ENCODE data around the gene GPATCH8.
"Not testable (repeated sequence)": the region's sequence is repeated elsewhere in the genome, so short reads cannot be mapped to it uniquely, and the experiment has no call there.

Gene GPATCH8

GRCh38 chr17:44503147-44504029, at the start of gene GPATCH8:
Gene GPATCH8 (minus strand): TSS chr17:44503406. CDS start chr17:44503370, 36 bp downstream.
- Mint-ChIP-seq H3K36me3 (peaks cover 4% of the 10 kb centered on the region), H3K4me1 (peaks cover 39% of the 10 kb centered on the region), H3K27ac (peak within 1 kb of the TSS; percentile 96), H3K4me3 (peak within 1 kb of the TSS; percentile 99), H3K27me3 (no peaks in the 10 kb centered on the region), H3K9me3 (no peaks in the 10 kb centered on the region)

- H3K27ac Mint-ChIP-seq, result no peak overlapping the region
- H3K4me3 Mint-ChIP-seq, result no peak overlapping the region
- H3K27me3 Mint-ChIP-seq, result peaks cover 15% of the 10 kb centered on the region
- H3K4me1 Mint-ChIP-seq, result peaks cover 16% of the 10 kb centered on the region
- H3K9me3 Mint-ChIP-seq, result no peaks in the 10 kb centered on the region
- no peaks in the 10 kb centered on the region for H3K36me3 Mint-ChIP-seq
Observed at GRCh38 chr17:44552361-44552760, 49.2 kb upstream of the GPATCH8 start.

- Mint-ChIP-seq H3K36me3 (no peaks in the 10 kb centered on the region), H3K9me3 (no peaks in the 10 kb centered on the region), H3K4me1 (no peaks in the 10 kb centered on the region), H3K27me3 (peaks cover 6% of the 10 kb centered on the region), H3K4me3 (no peak overlapping the region), H3K27ac (no peak overlapping the region)
Observed at GRCh38 chr17:44549686-44550085, 46.5 kb upstream of the GPATCH8 start.

- Mint-ChIP-seq H3K4me1 (no peaks in the 10 kb centered on the region), H3K27ac (no peak overlapping the region), H3K27me3 (peaks cover 11% of the 10 kb centered on the region), H3K9me3 (no peaks in the 10 kb centered on the region), H3K36me3 (no peaks in the 10 kb centered on the region), H3K4me3 (no peak overlapping the region)
Observed at GRCh38 chr17:44548376-44549230, 45.4 kb upstream of the GPATCH8 start.

GRCh38 chr17:44547625-44548267, 44.5 kb upstream of the GPATCH8 start:
- H3K27me3 Mint-ChIP-seq, result peaks cover 14% of the 10 kb centered on the region

GRCh38 chr17:44546671-44547606, 43.7 kb upstream of the GPATCH8 start:
- H3K4me3 Mint-ChIP-seq, result no peak overlapping the region
- no peaks in the 10 kb centered on the region for H3K36me3 Mint-ChIP-seq
- no peaks in the 10 kb centered on the region for H3K4me1 Mint-ChIP-seq
- H3K27ac Mint-ChIP-seq, result no peak overlapping the region
- no peaks in the 10 kb centered on the region for H3K9me3 Mint-ChIP-seq
- H3K27me3 Mint-ChIP-seq, result peaks cover 10% of the 10 kb centered on the region

More at GRCh38 chr17:44547625-44548267, 44.5 kb upstream of the GPATCH8 start:
- H3K27ac Mint-ChIP-seq, result no peak overlapping the region
- H3K9me3 Mint-ChIP-seq, result no peaks in the 10 kb centered on the region
- no peaks in the 10 kb centered on the region for H3K36me3 Mint-ChIP-seq
- no peaks in the 10 kb centered on the region for H3K4me1 Mint-ChIP-seq
- H3K4me3 Mint-ChIP-seq, result no peak overlapping the region

GRCh38 chr17:44543905-44544523, 40.8 kb upstream of the GPATCH8 start:
- H3K4me1 Mint-ChIP-seq, result no peaks in the 10 kb centered on the region
- no peak overlapping the region for H3K27ac Mint-ChIP-seq
- no peaks in the 10 kb centered on the region for H3K36me3 Mint-ChIP-seq
- H3K4me3 Mint-ChIP-seq, result no peak overlapping the region
- H3K9me3 Mint-ChIP-seq, result no peaks in the 10 kb centered on the region
- peaks cover 10% of the 10 kb centered on the region for H3K27me3 Mint-ChIP-seq

GRCh38 chr17:44543213-44543904, 40.2 kb upstream of the GPATCH8 start:
- Mint-ChIP-seq H3K27ac (no peak overlapping the region), H3K4me1 (no peaks in the 10 kb centered on the region), H3K36me3 (no peaks in the 10 kb centered on the region), H3K4me3 (no peak overlapping the region), H3K9me3 (no peaks in the 10 kb centered on the region), H3K27me3 (peaks cover 10% of the 10 kb centered on the region)

GRCh38 chr17:44541884-44542581, 38.8 kb upstream of the GPATCH8 start:
- Mint-ChIP-seq H3K9me3 (no peaks in the 10 kb centered on the region), H3K4me3 (no peak overlapping the region), H3K27me3 (peaks cover 10% of the 10 kb centered on the region), H3K36me3 (no peaks in the 10 kb centered on the region), H3K4me1 (no peaks in the 10 kb centered on the region), H3K27ac (no peak overlapping the region)

- Mint-ChIP-seq H3K4me3 (no peak overlapping the region), H3K9me3 (no peaks in the 10 kb centered on the region), H3K4me1 (no peaks in the 10 kb centered on the region), H3K27me3 (peaks cover 9% of the 10 kb centered on the region), H3K36me3 (no peaks in the 10 kb centered on the region), H3K27ac (no peak overlapping the region)
Observed at GRCh38 chr17:44540246-44541084, 37.3 kb upstream of the GPATCH8 start.

- H3K9me3 Mint-ChIP-seq, result no peaks in the 10 kb centered on the region
- no peaks in the 10 kb centered on the region for H3K36me3 Mint-ChIP-seq
- H3K4me1 Mint-ChIP-seq, result no peaks in the 10 kb centered on the region
- no peak overlapping the region for H3K27ac Mint-ChIP-seq
- H3K4me3 Mint-ChIP-seq, result no peak overlapping the region
- peaks cover 9% of the 10 kb centered on the region for H3K27me3 Mint-ChIP-seq
Observed at GRCh38 chr17:44539673-44540072, 36.5 kb upstream of the GPATCH8 start.

- H3K9me3 Mint-ChIP-seq, H3K4me1 Mint-ChIP-seq, H3K36me3 Mint-ChIP-seq, H3K27me3 Mint-ChIP-seq, H3K27ac Mint-ChIP-seq, H3K4me3 Mint-ChIP-seq: not testable (repeated sequence)
Observed at GRCh38 chr17:44537922-44538321, 34.7 kb upstream of the GPATCH8 start.

All from activated naive CD4-positive, alpha-beta T cell treated with anti-CD3 and anti-CD28 coated beads, Interleukin-2, amount 50 U/mL, for 24 hours (primary cell).